Heart left ventricle (tissue), 13 donors: ENCODE data around the gene LMO4.

ENCODE experiments used
- CTCF ChIP-seq, 12 donors: fragments of 200-600 bp; sonication (generic) in 4 of 12; IDR thresholded peaks; one replicate each; pipeline versions ENCODE4 v1.5.0 to v1.8.0; 2018 to 2022; ENCODE audit warnings: antibody characterized with exemption in 12 of 12, mild to moderate bottlenecking in 5 of 12
- POLR2A ChIP-seq, 2 donors: fragments of 450-650 bp; IDR thresholded peaks; one replicate each; pipeline ENCODE4 v1.6.1; 2017; ENCODE audit warnings: antibody characterized with exemption in 2 of 2, mild to moderate bottlenecking in 2 of 2, moderate library complexity in 2 of 2
- donor health status: ischemic (EF 13 %, LVEDD 7.1; RV severe dilation, severe dysfunction).
- donor health status: DM: no; HTN: yes; CAD: no.
- donor health status: DM: no; HTN: no; CAD: no.
- donor health status: ischemic (EF 25% LVEDD 6.9; RV normal size, moderate dysfunction).
- donor health status: ischemic (EF 25% LVEDD 5.7; RV mildly dilated, moderate dysfunction).
- donor health status: ischemic (EF 35%, LVEDD 5.7; RV mildly dilated, moderate dysfunction).
- donor health status: nonischemic (EF 11% LVEDD 7.7; RV severe dilation, severe dysfunction).
- donor health status: DM: yes; HTN: yes; CAD: no.
- donor health status: PGD.
- donor health status: ischemic (EF 29% LVEDD 5.4; RV normal size, mild dysfunction).
- donor health status: nonischemic (EF 23%, LVEDD 6.1; RV moderate dilation, normal function).

- no peak for TF ChIP-seq CTCF (IDR thresholded peaks at IDR 0.05)
- TF ChIP-seq POLR2A (IDR thresholded peaks at IDR 0.05), result no peak
Measured at GRCh38 chr1:87329526-87330056, 911 bp downstream of the LMO4 start.
